DOHH2 (cell line): ENCODE data around the gene ADSL.

Experiments
- EZH2phosphoT487 ChIP-seq: fragments of 200-600 bp; sonication (generic); IDR thresholded peaks from 2 replicates; pipeline ENCODE4 v1.6.1; 2017; ENCODE audit warnings: borderline replicate concordance, mild to moderate bottlenecking, antibody characterized with exemption, low read length, moderate library complexity, mixed read lengths
- TF ChIP-seq, protein P1 (sequence below): fragments of 200-600 bp; sonication (generic); IDR thresholded peaks from one replicate; pipeline ENCODE4 v1.5.1; 2014; ENCODE audit warnings: antibody characterized with exemption, mild to moderate bottlenecking, low read depth, low read length; ENCODE audit not compliant: poor library complexity, severe bottlenecking

DNA sequence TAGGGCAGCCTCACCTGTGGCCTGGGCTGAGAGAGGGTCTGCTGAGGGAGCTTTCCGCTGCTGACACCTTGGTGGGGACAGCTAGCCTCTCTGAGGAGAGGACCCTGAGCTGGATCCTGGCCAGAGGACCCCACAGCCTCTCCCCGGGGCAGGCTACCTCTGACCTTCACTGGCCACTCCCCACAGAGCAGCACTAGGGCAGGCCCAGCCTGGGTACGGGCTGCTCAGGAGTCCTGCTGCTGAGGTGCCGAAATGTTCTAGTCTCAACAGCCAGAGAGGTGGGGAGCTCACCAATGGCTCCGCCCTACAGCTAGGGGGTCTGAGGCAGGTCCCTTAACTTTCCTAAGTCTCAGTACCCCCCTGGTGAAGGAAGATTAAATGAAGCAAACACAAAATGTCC lies 71.6 kb downstream of the ADSL start:
- TF ChIP-seq, protein P1, sequence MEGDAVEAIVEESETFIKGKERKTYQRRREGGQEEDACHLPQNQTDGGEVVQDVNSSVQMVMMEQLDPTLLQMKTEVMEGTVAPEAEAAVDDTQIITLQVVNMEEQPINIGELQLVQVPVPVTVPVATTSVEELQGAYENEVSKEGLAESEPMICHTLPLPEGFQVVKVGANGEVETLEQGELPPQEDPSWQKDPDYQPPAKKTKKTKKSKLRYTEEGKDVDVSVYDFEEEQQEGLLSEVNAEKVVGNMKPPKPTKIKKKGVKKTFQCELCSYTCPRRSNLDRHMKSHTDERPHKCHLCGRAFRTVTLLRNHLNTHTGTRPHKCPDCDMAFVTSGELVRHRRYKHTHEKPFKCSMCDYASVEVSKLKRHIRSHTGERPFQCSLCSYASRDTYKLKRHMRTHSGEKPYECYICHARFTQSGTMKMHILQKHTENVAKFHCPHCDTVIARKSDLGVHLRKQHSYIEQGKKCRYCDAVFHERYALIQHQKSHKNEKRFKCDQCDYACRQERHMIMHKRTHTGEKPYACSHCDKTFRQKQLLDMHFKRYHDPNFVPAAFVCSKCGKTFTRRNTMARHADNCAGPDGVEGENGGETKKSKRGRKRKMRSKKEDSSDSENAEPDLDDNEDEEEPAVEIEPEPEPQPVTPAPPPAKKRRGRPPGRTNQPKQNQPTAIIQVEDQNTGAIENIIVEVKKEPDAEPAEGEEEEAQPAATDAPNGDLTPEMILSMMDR = no peak
- no peak for TF ChIP-seq EZH2phosphoT487
